ENCODE measurements around the gene FBXO33.
A peak's percentile ranks its signal among the peaks of the same experiment; 100 is the strongest.

Gene FBXO33

GRCh38 chr14:39417014-39417413, 15.2 kb downstream of the FBXO33 start:
- TF ChIP-seq ZFX (IDR thresholded peaks at IDR 0.05) = no peak
- peak; percentile 25; the same call in 1 of the 2 replicates for TF ChIP-seq CTCF (conservative IDR thresholded peaks at IDR 0.05)
- no peak overlapping the region for H3K27ac ChIP-seq

GRCh38 chr14:39416072-39416471, 16.2 kb downstream of the FBXO33 start:
- no peak overlapping the region for H3K27ac ChIP-seq
- TF ChIP-seq ZFX (IDR thresholded peaks at IDR 0.05) = no peak
- TF ChIP-seq CTCF (conservative IDR thresholded peaks at IDR 0.05) = no peak

- TF ChIP-seq ZFX (IDR thresholded peaks at IDR 0.05) (no peak), CTCF (conservative IDR thresholded peaks at IDR 0.05) (no peak)
- no peak overlapping the region for H3K27ac ChIP-seq
Observed at GRCh38 chr14:39406560-39406959, 25.7 kb downstream of the FBXO33 start.

- TF ChIP-seq ZFX (IDR thresholded peaks at IDR 0.05) (no peak), CTCF (conservative IDR thresholded peaks at IDR 0.05) (no peak)
- no peak overlapping the region for H3K27ac ChIP-seq
Observed at GRCh38 chr14:39398382-39398781, 33.9 kb downstream of the FBXO33 start.

- TF ChIP-seq CTCF (conservative IDR thresholded peaks at IDR 0.05) (no peak), ZFX (IDR thresholded peaks at IDR 0.05) (no peak)
- no peak overlapping the region for H3K27ac ChIP-seq
Observed at GRCh38 chr14:39396448-39396847, 35.8 kb downstream of the FBXO33 start.

GRCh38 chr14:39395555-39396254, 36.5 kb downstream of the FBXO33 start:
- H3K27ac ChIP-seq = no peak overlapping the region
- no peak for TF ChIP-seq CTCF (conservative IDR thresholded peaks at IDR 0.05)
- no peak for TF ChIP-seq ZFX (IDR thresholded peaks at IDR 0.05)

- TF ChIP-seq CTCF (conservative IDR thresholded peaks at IDR 0.05) (no peak), ZFX (IDR thresholded peaks at IDR 0.05) (no peak)
Observed at GRCh38 chr14:39393289-39393688, 38.9 kb downstream of the FBXO33 start.

More at GRCh38 chr14:39393289-39393688, 38.9 kb downstream of the FBXO33 start:
- H3K27ac ChIP-seq = no peak overlapping the region

All from C4-2B (cell line).